ENCODE measurements around the gene SH2D5. TPM values are rescaled to one million over a fixed set of nuclear protein-coding genes. Genes with fewer than 3 reads are reported as not detected.
A peak's percentile ranks its signal among the peaks of the same experiment; 100 is the strongest.

The SH2D5 gene
- polyA plus RNA-seq, 3 donors: not detected

GRCh38 chr1:20729155-20729931 is 3.2 kb downstream of the SH2D5 start:
- no peak overlapping the region for H3K4me2 ChIP-seq (replicated peaks; ENCODE audit: extremely low read depth, low read length, poor library complexity, severe bottlenecking)
- peaks cover 19 to 25% of the 10 kb centered on the region in 2 donors for H3K4me1 ChIP-seq (ENCODE audit: control insufficient read depth in 1 of 2, insufficient read depth in 2 of 2, low read length in 2 of 2)
- H3K4me3 ChIP-seq (replicated peaks in 1 of 3; ENCODE audit: low read depth in 2 of 3, low read length in 3 of 3): no peak overlapping the region
- H3K36me3 Mint-ChIP-seq: peaks cover 0 to 2% of the 10 kb centered on the region in 2 donors
- no peak overlapping the region for H3K27ac Mint-ChIP-seq
- WGBS (ENCODE audit: insufficient coverage): 79% methylated on average over 9 of the region's 14 CpGs
- peak overlapping the region in 1 of 2 donors; percentile 62 for H3K4me3 Mint-ChIP-seq
- H3K4me1 Mint-ChIP-seq: peaks cover 23% of the 10 kb centered on the region
- H3K9ac ChIP-seq (ENCODE audit: insufficient read depth, low read length, poor library complexity, severe bottlenecking): no peak overlapping the region
- H3K36me3 ChIP-seq (replicated peaks in 1 of 2; ENCODE audit: control insufficient read depth in 1 of 2, insufficient read depth in 2 of 2, low read length in 2 of 2): no peaks in the 10 kb centered on the region
- peaks cover 26 to 55% of the 10 kb centered on the region in 2 donors for H3K27me3 ChIP-seq (ENCODE audit: control insufficient read depth in 2 of 2, insufficient read depth in 2 of 2, low read length in 2 of 2)
- peaks cover 48 to 61% (median 57%) of the 10 kb centered on the region in 3 donors for H3K27me3 Mint-ChIP-seq (ENCODE audit: low read depth in 3 of 3)
- H3K79me2 ChIP-seq (ENCODE audit: insufficient read depth, low read length): no peaks in the 10 kb centered on the region
- TF ChIP-seq CTCF (IDR thresholded peaks at IDR 0.05): no peak
- no peak overlapping the region for H2AFZ ChIP-seq (ENCODE audit: insufficient read depth, low read depth, low read length, poor library complexity, severe bottlenecking)
- H3K27ac ChIP-seq (ENCODE audit: low read depth in 1 of 2, low read length in 2 of 2): no peak overlapping the region
- H4K20me1 ChIP-seq (ENCODE audit: insufficient read depth, low read length): no peaks in the 10 kb centered on the region
- peaks cover 0 to 18% (median 4%) of the 10 kb centered on the region in 7 donors for H3K9me3 Mint-ChIP-seq
- no peak for DNase-seq
- intact Hi-C loops (cut with micrococcal nuclease): no loop called here
- H3K9me3 ChIP-seq (replicated peaks in 1 of 2; ENCODE audit: control insufficient read depth in 1 of 2, insufficient read depth in 1 of 2, low read length in 2 of 2): peaks cover 0 to 11% of the 10 kb centered on the region in 2 donors

GRCh38 chr1:20728371-20729154 is 3.9 kb downstream of the SH2D5 start:
- no peak overlapping the region for H2AFZ ChIP-seq (ENCODE audit: insufficient read depth, low read depth, low read length, poor library complexity, severe bottlenecking)
- peaks cover 18 to 24% of the 10 kb centered on the region in 2 donors for H3K4me1 ChIP-seq (ENCODE audit: control insufficient read depth in 1 of 2, insufficient read depth in 2 of 2, low read length in 2 of 2)
- no peaks in the 10 kb centered on the region for H3K79me2 ChIP-seq (ENCODE audit: insufficient read depth, low read length)
- no peak for TF ChIP-seq CTCF (IDR thresholded peaks at IDR 0.05)
- 65% methylated on average over 5 of the region's 9 CpGs for WGBS (ENCODE audit: insufficient coverage)
- H3K36me3 Mint-ChIP-seq: peaks cover 0 to 2% of the 10 kb centered on the region in 2 donors
- peak overlapping the region in 1 of 2 donors; percentile 2 for H3K4me3 Mint-ChIP-seq
- H3K4me3 ChIP-seq (replicated peaks in 1 of 3; ENCODE audit: low read depth in 2 of 3, low read length in 3 of 3): no peak overlapping the region
- H3K9me3 Mint-ChIP-seq: peaks cover 0 to 18% (median 4%) of the 10 kb centered on the region in 7 donors
- H3K4me2 ChIP-seq (replicated peaks; ENCODE audit: extremely low read depth, low read length, poor library complexity, severe bottlenecking): no peak overlapping the region
- H3K27me3 ChIP-seq (ENCODE audit: control insufficient read depth in 2 of 2, insufficient read depth in 2 of 2, low read length in 2 of 2): peaks cover 24 to 52% of the 10 kb centered on the region in 2 donors
- H4K20me1 ChIP-seq (ENCODE audit: insufficient read depth, low read length): no peaks in the 10 kb centered on the region
- H3K27me3 Mint-ChIP-seq (ENCODE audit: low read depth in 3 of 3): peaks cover 43 to 57% (median 53%) of the 10 kb centered on the region in 3 donors
- H3K4me1 Mint-ChIP-seq: peaks cover 22% of the 10 kb centered on the region
- H3K9ac ChIP-seq (ENCODE audit: insufficient read depth, low read length, poor library complexity, severe bottlenecking): no peak overlapping the region
- DNase-seq: no peak
- no peak overlapping the region for H3K27ac ChIP-seq (ENCODE audit: low read depth in 1 of 2, low read length in 2 of 2)
- no peaks in the 10 kb centered on the region for H3K36me3 ChIP-seq (replicated peaks in 1 of 2; ENCODE audit: control insufficient read depth in 1 of 2, insufficient read depth in 2 of 2, low read length in 2 of 2)
- no peak overlapping the region for H3K27ac Mint-ChIP-seq
- intact Hi-C loops (cut with micrococcal nuclease): no loop called here
- H3K9me3 ChIP-seq (replicated peaks in 1 of 2; ENCODE audit: control insufficient read depth in 1 of 2, insufficient read depth in 1 of 2, low read length in 2 of 2): peaks cover 0 to 11% of the 10 kb centered on the region in 2 donors

All from CD14-positive monocyte (primary cell).